Astrocyte (in vitro differentiated cells and primary cell): Measurements from ENCODE around the gene SPATC1L.

ENCODE experiments used
- EZH2 ChIP-seq: IDR thresholded peaks from 2 replicates; pipeline ENCODE4 v1.6.1; 2012; ENCODE audit warnings: mild to moderate bottlenecking, low read length, inconsistent platforms; ENCODE audit not compliant: insufficient read depth
- TF ChIP-seq, protein P1 (sequence below): IDR thresholded peaks from 2 replicates; pipeline ENCODE4 v1.5.1; 2011; ENCODE audit warnings: low read depth, mild to moderate bottlenecking, inconsistent platforms, low read length, moderate library complexity; ENCODE audit not compliant: insufficient read depth

DNA sequence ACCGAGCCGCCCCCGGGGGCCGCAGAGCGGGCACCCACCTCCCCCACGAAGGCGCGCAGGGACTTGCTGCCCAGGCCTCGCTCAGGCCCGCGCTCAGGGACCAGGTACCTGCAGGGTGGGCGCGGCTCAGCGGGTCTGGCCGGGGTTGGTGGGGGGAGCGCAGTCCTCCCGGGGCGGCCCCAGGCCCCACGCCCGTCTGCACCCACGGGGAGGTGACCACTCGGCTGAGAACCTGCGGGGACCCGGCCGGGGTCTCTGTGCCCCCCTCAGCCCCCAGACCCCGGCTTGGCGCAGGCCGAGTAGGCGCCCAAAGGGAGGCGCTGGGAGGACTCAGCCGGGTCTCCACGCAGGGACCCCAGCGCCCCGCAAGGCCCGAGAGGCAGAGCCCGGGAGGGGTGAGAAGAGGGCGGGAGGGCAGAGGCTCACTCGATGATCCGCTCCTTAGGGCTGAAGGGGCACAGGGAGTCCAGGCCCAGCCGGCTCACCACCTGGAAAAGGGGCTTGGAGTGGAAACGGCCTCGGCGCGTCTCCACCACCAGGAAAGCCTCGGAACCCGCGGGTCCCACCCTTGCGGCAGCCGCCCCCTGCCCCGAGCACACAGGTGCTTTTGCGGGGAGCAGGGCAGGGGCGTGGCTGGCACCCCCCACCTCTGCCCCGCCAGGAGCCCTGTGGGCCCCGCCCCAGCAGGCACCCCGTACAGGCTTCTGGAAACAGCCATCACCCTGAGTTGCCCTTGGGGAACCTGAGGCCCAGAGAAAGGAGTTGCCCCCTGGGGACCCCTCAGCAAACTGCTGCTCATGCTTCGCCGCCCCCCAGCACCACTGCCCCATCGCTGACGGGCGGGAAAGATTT lies 38.2 kb downstream of the SPATC1L start:
- TF ChIP-seq, protein P1, sequence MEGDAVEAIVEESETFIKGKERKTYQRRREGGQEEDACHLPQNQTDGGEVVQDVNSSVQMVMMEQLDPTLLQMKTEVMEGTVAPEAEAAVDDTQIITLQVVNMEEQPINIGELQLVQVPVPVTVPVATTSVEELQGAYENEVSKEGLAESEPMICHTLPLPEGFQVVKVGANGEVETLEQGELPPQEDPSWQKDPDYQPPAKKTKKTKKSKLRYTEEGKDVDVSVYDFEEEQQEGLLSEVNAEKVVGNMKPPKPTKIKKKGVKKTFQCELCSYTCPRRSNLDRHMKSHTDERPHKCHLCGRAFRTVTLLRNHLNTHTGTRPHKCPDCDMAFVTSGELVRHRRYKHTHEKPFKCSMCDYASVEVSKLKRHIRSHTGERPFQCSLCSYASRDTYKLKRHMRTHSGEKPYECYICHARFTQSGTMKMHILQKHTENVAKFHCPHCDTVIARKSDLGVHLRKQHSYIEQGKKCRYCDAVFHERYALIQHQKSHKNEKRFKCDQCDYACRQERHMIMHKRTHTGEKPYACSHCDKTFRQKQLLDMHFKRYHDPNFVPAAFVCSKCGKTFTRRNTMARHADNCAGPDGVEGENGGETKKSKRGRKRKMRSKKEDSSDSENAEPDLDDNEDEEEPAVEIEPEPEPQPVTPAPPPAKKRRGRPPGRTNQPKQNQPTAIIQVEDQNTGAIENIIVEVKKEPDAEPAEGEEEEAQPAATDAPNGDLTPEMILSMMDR = no peak
- TF ChIP-seq EZH2 = no peak
